ENCODE measurements around the gene CRISPLD2.

DNA sequence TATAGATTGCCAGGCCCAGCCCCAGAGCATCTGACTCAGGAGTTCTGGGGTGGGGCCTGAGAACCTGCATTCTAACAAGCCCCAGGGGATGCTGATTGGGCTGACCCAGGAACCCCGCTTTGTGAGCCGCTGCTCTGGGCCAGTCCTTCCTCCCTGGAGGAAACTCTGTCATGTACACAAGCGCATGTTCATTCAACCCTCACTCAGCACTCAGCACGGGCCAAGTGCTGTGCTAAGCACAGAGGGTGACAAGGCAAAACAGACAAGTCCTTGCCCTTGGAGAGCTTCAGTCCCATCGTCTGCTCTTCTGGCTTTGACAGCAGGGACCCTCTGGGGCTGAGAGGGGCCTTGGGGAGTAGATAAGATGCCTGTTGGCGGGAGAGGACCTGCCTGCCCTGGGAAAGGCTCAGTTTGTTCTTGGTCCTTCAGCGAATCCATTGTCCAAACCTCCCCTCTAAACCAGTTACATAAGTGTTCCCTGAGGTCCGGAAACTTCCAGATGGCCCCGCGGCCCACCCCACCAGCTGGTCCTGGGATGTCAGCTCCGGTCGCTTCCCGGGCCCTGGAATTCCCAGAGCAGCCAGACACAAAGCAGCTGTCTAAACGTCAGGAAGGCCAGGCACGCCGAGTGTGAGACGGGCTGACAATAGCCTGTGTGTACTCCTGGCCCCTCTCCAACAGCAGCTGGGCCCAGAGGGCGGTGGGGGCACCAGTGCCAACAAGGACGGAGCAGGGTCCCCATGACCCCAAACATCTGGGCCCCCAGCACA lies 102.8 kb downstream of the CRISPLD2 start:
- TF ChIP-seq ELF4 (IDR thresholded peaks at IDR 0.05) = no peak
- TF ChIP-seq, protein P1, sequence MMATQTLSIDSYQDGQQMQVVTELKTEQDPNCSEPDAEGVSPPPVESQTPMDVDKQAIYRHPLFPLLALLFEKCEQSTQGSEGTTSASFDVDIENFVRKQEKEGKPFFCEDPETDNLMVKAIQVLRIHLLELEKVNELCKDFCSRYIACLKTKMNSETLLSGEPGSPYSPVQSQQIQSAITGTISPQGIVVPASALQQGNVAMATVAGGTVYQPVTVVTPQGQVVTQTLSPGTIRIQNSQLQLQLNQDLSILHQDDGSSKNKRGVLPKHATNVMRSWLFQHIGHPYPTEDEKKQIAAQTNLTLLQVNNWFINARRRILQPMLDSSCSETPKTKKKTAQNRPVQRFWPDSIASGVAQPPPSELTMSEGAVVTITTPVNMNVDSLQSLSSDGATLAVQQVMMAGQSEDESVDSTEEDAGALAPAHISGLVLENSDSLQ (IDR thresholded peaks at IDR 0.05) = no peak
